Measurements from ENCODE around the gene EYA2.

EYA2 gene

DNA sequence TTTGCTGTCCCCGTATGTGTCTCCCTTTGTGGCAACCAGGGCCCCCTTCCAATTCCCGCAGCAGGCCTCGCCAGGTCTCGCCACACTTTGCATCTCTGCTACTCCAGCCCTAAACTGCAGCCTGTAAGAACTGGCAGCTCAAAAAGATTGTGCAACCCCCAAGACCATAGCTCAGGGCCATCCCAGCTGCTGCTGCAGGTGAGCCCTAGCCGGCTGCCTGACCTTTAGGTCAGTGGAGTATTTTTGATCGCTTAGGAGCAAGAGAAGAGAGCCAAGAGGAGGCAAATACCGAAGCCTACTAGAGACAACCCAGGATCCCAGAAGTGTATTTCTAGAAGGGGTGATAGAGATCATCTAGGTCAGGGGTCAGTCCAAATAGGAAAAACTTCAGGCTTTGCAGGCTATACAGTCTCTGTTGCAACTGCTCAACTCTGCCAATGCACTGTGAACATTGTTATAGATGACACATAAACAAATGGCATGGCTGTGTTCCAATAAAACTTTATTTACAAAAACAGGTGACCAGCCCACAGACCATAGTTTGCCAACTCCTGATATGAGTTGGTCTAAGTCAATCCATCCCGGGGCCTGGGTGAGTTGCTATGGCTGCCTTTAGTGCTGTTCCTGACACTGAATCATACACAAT is 138.4 kb downstream of the EYA2 start:
- POLR2A ChIA-PET: no interaction called here
- no peak for DNase-seq (ENCODE audit: extremely low spot score)
- no peak for TF ChIP-seq NFRKB (IDR thresholded peaks at IDR 0.05)
- CTCF ChIA-PET: no interaction called here

DNA sequence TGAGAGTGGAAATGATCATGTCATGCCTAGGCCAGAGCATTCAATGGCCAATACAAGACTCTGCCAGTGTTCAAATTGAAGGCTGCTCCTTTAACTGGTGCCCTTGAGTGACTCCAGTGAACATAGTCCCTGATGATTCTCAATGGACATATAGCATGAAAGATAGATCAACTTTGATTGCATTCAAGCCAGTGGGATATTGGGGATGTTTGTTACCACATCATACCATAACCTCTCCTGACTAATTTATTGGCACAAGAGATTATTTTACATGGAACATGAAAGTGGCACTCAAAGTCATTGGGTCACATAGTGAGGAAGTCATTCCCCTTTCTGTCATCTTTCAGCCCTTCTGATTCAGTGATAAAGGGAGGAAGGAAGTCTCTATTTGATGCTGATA is 139.0 kb downstream of the EYA2 start:
- TF ChIP-seq L3MBTL2 (conservative IDR thresholded peaks at IDR 0.05) (no peak), ZNF384 (IDR thresholded peaks at IDR 0.05) (no peak), TARDBP (IDR thresholded peaks at IDR 0.05) (no peak), NFRKB (IDR thresholded peaks at IDR 0.05) (no peak), FOXK2 (IDR thresholded peaks at IDR 0.05) (no peak), SUZ12 (IDR thresholded peaks at IDR 0.05) (no peak)
- ChIA-PET CTCF (no interaction called here), POLR2A (no interaction called here)
- DNase-seq (ENCODE audit: extremely low spot score): no peak

DNA sequence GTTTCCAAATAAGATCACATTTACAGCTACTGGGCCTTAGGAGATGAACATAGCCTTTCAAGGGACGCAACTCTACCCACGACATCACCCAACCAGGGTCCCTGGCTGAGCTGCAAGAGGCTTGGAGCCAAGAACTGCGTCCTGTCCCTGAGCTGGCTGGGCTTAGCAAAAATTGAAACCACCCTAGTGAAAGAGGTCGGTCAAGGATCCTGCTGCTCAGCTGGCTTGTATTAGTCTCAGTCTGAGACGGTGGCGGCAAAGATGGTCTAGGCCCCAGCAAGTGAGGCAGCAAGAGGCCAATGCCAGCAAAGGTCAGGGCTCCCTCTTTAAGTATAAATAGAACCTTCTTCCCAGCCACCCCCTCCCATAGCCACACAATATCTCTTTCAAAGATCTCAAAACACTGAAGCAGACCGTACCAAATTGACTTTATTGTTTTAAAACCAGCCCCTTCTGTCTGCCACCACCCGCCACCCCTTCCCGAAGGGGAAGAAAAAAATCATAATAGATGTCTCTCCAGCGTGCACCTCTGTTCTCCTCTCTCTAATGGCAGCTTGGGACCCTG is 140.5 kb downstream of the EYA2 start:
- ChIA-PET CTCF (no interaction called here), POLR2A (no interaction called here)
- no peak for DNase-seq (ENCODE audit: extremely low spot score)
- TF ChIP-seq FOXA1 (IDR thresholded peaks at IDR 0.05): no peak
- no peak for TF ChIP-seq FOXK2 (IDR thresholded peaks at IDR 0.05)
- TF ChIP-seq FOXM1 (IDR thresholded peaks at IDR 0.05; ENCODE audit: borderline replicate concordance): no peak
- no peak for TF ChIP-seq CTBP1 (IDR thresholded peaks at IDR 0.05; ENCODE audit: borderline replicate concordance)
- no peak for TF ChIP-seq NFRKB (IDR thresholded peaks at IDR 0.05)
- TF ChIP-seq BHLHE40 (IDR thresholded peaks at IDR 0.05; ENCODE audit: borderline replicate concordance): no peak

DNA sequence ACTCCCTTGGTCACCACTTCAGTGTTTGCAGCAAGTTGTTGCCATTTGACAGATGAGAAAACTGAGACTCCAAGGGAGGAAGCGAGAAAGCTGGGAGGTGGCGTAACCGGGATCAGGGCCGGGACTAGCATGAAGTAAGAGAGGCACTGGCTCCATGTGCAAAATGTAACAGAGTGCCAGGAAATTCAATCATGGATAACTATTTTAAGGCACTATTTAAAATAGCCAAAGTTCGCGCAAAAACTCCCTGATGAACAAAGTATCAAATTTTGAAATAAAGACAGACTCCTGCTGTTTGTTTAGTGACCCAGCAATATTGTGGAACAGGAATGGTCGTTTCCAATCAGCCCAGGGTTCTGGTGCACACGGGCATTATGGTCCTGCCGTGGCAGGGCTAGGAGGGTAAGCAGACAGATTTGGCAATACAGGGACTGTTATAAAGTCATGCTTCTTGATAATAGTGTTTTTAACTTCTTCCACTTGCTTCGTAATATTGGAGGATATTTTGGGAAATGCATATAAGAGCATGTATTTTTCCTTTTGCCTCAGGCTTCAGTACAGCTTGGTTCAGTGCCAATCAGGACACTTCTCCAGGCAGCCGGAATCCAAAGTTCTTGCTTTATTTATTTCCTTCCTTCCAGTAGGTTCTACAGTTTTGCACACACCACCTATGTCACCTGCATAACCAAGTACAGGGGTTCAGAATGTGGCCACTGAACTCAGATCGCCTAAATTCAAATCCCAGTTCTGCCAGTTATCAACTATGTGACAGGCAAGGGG is 141.6 kb downstream of the EYA2 start:
- ChIA-PET POLR2A (no interaction called here), CTCF (no interaction called here)
- no peak for DNase-seq (ENCODE audit: extremely low spot score)
- TF ChIP-seq ELF4 (IDR thresholded peaks at IDR 0.05) (no peak), FOXK2 (IDR thresholded peaks at IDR 0.05) (no peak), TARDBP (IDR thresholded peaks at IDR 0.05) (no peak), LEF1 (IDR thresholded peaks at IDR 0.05; ENCODE audit: borderline replicate concordance) (no peak), HDGF (IDR thresholded peaks at IDR 0.05; ENCODE audit: borderline replicate concordance) (no peak), SUZ12 (IDR thresholded peaks at IDR 0.05) (no peak), NFRKB (IDR thresholded peaks at IDR 0.05) (no peak), CTBP1 (IDR thresholded peaks at IDR 0.05; ENCODE audit: borderline replicate concordance) (no peak), FOXA1 (IDR thresholded peaks at IDR 0.05) (no peak), SP1 (IDR thresholded peaks at IDR 0.05) (no peak), BHLHE40 (IDR thresholded peaks at IDR 0.05; ENCODE audit: borderline replicate concordance) (no peak)

DNA sequence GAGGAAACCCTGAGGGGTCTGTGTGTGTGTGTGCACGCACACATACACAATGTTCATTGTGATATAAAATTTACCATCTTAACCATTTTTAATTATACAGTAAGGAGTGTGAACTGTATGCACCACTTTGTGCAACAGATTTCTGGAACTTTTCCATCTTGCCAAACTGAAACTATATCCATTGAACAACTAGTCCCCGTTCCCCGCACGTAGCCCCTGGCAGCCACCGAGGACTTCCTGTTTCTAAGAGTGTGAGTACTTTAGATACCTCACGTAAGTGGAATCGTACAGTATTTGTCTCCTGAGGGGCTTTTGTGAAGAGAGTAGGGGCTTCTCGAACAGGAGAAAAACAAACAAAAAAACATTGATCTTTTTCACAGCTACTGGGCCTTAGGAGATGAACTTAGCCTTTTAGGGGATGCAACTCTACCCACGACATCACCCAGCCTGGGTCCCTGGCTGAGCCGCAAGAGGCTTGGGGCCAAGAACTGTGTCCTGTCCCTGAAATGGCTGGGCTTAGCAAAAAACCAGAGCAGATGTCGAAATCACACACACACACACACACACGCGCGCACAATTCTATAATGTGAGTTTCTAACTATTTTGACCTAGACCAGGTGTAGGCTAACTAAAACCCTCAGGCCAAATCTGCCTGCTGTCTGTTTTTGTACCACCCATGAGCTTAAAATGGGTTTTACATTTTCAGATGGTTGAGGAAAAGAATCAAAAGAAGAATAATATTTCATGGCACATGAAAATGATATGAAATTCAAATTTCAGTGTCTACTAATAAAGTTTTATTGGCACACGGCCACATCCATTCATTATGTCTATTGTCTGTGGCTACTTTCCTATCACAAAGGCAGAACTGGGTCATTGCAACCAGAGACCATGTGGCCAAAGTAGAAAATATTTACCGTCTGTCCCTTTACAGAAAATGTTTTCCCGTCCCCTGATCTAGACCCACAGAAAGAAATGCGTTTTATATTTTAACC is 144.2 kb downstream of the EYA2 start:
- TF ChIP-seq NFRKB (IDR thresholded peaks at IDR 0.05) (no peak), HDGF (IDR thresholded peaks at IDR 0.05; ENCODE audit: borderline replicate concordance) (no peak), FOXM1 (IDR thresholded peaks at IDR 0.05; ENCODE audit: borderline replicate concordance) (no peak), FOXA1 (IDR thresholded peaks at IDR 0.05) (no peak), ELF4 (IDR thresholded peaks at IDR 0.05) (no peak), LEF1 (IDR thresholded peaks at IDR 0.05; ENCODE audit: borderline replicate concordance) (no peak)
- DNase-seq (ENCODE audit: extremely low spot score): no peak
- CTCF ChIA-PET: interaction anchor here (0.6 kb wide), 1 partner anchor 285 kb away, joined by 3 read pairs; no protein-coding TSS in a partner anchor
- POLR2A ChIA-PET: no interaction called here

DNA sequence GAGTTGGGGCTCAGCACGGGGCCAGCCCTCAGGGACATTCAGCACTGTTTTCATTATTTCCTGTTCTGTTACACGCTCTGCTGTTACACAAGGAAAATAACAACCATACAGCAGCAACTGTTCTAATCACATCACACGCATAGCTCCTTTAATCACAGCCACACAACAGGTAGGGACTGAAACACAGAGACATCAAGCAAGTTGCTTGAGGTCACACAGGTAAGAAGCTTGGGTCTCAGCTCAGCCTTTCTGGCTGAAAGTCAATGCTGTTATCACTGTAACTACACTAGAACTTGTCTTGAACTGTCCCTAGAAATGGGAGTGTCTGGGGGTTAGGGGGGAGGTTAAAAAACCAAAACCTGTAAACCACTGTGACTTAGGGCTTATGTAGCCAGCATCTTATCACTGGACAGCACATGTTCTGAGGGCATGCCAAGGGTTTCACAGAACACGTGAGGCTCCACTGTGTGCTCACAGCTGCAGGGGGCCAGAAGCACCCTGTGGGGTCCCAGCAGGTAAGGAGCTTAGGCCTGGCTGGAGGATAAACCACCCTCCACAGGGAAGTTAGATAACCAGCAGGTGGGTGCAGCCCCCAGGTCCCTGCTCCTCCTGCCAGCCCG is 146.0 kb downstream of the EYA2 start:
- POLR2A ChIA-PET: no interaction called here
- CTCF ChIA-PET: no interaction called here
- no peak for DNase-seq (ENCODE audit: extremely low spot score)
- no peak for TF ChIP-seq HDGF (IDR thresholded peaks at IDR 0.05; ENCODE audit: borderline replicate concordance)
- no peak for TF ChIP-seq FOXK2 (IDR thresholded peaks at IDR 0.05)
- no peak for TF ChIP-seq ARNT (IDR thresholded peaks at IDR 0.05)
- no peak for TF ChIP-seq CTBP1 (IDR thresholded peaks at IDR 0.05; ENCODE audit: borderline replicate concordance)
- no peak for TF ChIP-seq FOXM1 (IDR thresholded peaks at IDR 0.05; ENCODE audit: borderline replicate concordance)
- no peak for TF ChIP-seq BHLHE40 (IDR thresholded peaks at IDR 0.05; ENCODE audit: borderline replicate concordance)
- TF ChIP-seq TARDBP (IDR thresholded peaks at IDR 0.05): no peak
- TF ChIP-seq, protein P1, sequence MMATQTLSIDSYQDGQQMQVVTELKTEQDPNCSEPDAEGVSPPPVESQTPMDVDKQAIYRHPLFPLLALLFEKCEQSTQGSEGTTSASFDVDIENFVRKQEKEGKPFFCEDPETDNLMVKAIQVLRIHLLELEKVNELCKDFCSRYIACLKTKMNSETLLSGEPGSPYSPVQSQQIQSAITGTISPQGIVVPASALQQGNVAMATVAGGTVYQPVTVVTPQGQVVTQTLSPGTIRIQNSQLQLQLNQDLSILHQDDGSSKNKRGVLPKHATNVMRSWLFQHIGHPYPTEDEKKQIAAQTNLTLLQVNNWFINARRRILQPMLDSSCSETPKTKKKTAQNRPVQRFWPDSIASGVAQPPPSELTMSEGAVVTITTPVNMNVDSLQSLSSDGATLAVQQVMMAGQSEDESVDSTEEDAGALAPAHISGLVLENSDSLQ (IDR thresholded peaks at IDR 0.05): no peak
- TF ChIP-seq LEF1 (IDR thresholded peaks at IDR 0.05; ENCODE audit: borderline replicate concordance): no peak
- TF ChIP-seq FOXA1 (IDR thresholded peaks at IDR 0.05): no peak
- TF ChIP-seq SP1 (IDR thresholded peaks at IDR 0.05): no peak
- TF ChIP-seq L3MBTL2 (conservative IDR thresholded peaks at IDR 0.05): no peak
- no peak for TF ChIP-seq NFRKB (IDR thresholded peaks at IDR 0.05)

All from HEK293T (cell line).